ENCODE data around the gene MAPKAP1. TPM values are rescaled to one million over a fixed set of nuclear protein-coding genes. Genes with fewer than 3 reads are reported as not detected.

MAPKAP1 gene
- total and polyA plus RNA-seq, 2 experiments from 2014 or later: 68.4 to 98.5 TPM

DNA sequence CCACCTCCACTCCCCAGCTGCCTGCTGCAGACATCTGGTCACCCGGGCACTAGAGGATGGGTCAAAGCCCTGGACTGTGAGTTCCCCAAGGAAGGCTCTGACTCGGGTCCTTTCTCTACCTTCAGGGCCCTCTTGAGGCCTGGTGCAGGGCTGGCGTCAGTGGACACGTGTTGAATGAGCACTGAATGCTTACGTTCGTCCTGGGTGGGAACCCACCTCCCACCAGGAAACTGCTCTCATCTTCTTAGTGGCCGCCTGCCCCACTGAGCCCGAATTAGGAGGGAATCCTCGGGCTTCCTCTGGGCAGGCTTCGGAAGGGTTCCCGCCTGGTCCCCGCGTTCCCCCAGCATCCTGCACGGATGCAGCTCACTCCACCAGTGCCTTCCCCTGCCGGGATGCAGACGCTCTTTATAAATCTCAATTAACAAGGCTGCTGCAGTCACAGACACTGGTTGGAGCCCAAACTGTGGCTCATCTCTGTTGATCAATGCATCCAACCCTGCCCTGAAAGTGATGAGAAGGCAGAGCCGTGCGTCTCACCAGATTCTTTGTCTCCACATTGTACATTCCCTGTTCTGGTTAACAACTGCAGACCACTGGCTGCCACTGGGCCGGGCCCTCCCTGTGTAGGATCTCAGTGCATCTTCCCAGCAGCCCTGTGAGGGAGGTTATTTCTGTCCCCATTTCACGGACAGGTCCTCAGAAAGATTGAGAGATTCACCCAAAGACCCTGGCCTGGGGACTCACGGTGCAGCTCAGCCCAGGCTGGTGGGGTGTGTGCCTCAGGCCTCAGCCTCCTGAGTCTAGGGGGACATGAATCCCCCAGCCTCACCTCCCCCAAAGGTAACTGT is 276.6 kb downstream of the MAPKAP1 start (continued):
- TF ChIP-seq, protein P1, sequence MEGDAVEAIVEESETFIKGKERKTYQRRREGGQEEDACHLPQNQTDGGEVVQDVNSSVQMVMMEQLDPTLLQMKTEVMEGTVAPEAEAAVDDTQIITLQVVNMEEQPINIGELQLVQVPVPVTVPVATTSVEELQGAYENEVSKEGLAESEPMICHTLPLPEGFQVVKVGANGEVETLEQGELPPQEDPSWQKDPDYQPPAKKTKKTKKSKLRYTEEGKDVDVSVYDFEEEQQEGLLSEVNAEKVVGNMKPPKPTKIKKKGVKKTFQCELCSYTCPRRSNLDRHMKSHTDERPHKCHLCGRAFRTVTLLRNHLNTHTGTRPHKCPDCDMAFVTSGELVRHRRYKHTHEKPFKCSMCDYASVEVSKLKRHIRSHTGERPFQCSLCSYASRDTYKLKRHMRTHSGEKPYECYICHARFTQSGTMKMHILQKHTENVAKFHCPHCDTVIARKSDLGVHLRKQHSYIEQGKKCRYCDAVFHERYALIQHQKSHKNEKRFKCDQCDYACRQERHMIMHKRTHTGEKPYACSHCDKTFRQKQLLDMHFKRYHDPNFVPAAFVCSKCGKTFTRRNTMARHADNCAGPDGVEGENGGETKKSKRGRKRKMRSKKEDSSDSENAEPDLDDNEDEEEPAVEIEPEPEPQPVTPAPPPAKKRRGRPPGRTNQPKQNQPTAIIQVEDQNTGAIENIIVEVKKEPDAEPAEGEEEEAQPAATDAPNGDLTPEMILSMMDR (conservative IDR thresholded peaks at IDR 0.05; ENCODE audit: low read depth in 2 of 2): no peak
- TF ChIP-seq ZNF114 (CRISPR knock-in tag; IDR thresholded peaks at IDR 0.05) (no peak), POLR2AphosphoS5 (IDR thresholded peaks at IDR 0.05; ENCODE audit: low read depth) (no peak), CREB1 (CRISPR knock-in tag; IDR thresholded peaks at IDR 0.05; ENCODE audit: low read depth) (no peak), NANOG (IDR thresholded peaks at IDR 0.05; ENCODE audit: borderline replicate concordance) (no peak), STAT1 (IDR thresholded peaks at IDR 0.05; ENCODE audit: unreplicated experiment) (no peak), EZH2 (IDR thresholded peaks at IDR 0.05; ENCODE audit: low read depth, unreplicated experiment) (no peak), JUNB (IDR thresholded peaks at IDR 0.05; ENCODE audit: unreplicated experiment) (no peak)
- TF ChIP-seq, protein P2, sequence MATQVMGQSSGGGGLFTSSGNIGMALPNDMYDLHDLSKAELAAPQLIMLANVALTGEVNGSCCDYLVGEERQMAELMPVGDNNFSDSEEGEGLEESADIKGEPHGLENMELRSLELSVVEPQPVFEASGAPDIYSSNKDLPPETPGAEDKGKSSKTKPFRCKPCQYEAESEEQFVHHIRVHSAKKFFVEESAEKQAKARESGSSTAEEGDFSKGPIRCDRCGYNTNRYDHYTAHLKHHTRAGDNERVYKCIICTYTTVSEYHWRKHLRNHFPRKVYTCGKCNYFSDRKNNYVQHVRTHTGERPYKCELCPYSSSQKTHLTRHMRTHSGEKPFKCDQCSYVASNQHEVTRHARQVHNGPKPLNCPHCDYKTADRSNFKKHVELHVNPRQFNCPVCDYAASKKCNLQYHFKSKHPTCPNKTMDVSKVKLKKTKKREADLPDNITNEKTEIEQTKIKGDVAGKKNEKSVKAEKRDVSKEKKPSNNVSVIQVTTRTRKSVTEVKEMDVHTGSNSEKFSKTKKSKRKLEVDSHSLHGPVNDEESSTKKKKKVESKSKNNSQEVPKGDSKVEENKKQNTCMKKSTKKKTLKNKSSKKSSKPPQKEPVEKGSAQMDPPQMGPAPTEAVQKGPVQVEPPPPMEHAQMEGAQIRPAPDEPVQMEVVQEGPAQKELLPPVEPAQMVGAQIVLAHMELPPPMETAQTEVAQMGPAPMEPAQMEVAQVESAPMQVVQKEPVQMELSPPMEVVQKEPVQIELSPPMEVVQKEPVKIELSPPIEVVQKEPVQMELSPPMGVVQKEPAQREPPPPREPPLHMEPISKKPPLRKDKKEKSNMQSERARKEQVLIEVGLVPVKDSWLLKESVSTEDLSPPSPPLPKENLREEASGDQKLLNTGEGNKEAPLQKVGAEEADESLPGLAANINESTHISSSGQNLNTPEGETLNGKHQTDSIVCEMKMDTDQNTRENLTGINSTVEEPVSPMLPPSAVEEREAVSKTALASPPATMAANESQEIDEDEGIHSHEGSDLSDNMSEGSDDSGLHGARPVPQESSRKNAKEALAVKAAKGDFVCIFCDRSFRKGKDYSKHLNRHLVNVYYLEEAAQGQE (IDR thresholded peaks at IDR 0.05; ENCODE audit: unreplicated experiment): no peak

DNA sequence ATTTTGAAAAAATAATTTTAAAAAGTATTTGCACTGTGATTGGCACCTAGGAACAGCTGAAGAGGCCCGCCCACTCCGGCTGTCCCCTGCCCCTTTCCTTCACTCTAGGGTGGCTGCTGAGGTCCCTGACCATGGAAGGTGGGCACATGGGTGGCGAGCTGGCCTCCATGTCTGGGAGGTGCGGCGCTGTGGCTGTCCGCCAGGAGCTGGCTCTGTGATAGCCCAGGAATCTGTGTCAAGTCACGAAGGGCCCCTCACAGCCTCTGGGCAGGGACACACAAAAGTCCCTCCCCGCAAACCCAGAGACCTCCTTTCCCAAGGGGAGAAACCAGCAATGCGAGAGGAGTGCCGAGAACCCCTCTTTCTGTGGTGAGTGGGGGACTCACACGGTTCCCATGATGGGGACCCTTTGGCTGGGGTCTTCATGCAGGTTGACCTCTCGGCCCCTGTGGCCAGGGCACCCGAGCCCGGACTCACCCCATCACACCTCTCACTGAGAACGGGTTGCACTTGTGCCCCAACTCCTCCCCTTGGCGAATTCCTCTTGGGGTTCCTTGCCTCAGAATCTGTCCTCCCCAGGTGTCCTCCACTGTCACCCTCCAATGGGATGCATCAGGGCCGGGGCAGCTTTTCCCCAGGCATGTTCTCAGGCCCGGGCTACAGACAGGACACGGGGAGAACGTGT is 277.4 kb downstream of the MAPKAP1 start:
- Histone ChIP-seq H3K9me2 (ENCODE audit: insufficient read depth) (no peaks in the 10 kb centered on the region), H3K27me3 (ENCODE audit: insufficient read depth) (no peaks in the 10 kb centered on the region), H3K27ac (ENCODE audit: low read depth) (no peak overlapping the region), H3K4me3 (no peak overlapping the region), H3K79me2 (replicated peaks; ENCODE audit: insufficient read depth) (no peaks in the 10 kb centered on the region), H3F3A (replicated peaks; ENCODE audit: low read depth) (no peaks in the 10 kb centered on the region), H4K20me1 (replicated peaks; ENCODE audit: insufficient read depth) (no peaks in the 10 kb centered on the region), H2AFZ (no peak overlapping the region), H3K36me3 (ENCODE audit: insufficient read depth) (no peaks in the 10 kb centered on the region), H3K4me2 (no peak overlapping the region), H3K4me1 (ENCODE audit: insufficient read depth) (no peaks in the 10 kb centered on the region)
- peaks cover 15% of the 10 kb centered on the region for H3K27me3 Mint-ChIP-seq (ENCODE audit: insufficient read depth, low read depth, poor library complexity)
- no peak overlapping the region for H3K4me3 Mint-ChIP-seq
- no peak for DNase-seq (ENCODE audit: low spot score)
- ATAC-seq: no peak
- peaks cover 11% of the 10 kb centered on the region for H3K4me1 Mint-ChIP-seq
- H3K9me3 Mint-ChIP-seq: no peaks in the 10 kb centered on the region
- H3K27ac Mint-ChIP-seq: no peak overlapping the region
- H3K36me3 Mint-ChIP-seq (ENCODE audit: low read depth): no peaks in the 10 kb centered on the region
- no peak for TF ChIP-seq CREB1 (CRISPR knock-in tag; IDR thresholded peaks at IDR 0.05; ENCODE audit: low read depth)
- no peak for TF ChIP-seq JUNB (IDR thresholded peaks at IDR 0.05; ENCODE audit: unreplicated experiment)
- TF ChIP-seq EZH2phosphoT487 (IDR thresholded peaks at IDR 0.05; ENCODE audit: unreplicated experiment): no peak
- no peak for TF ChIP-seq NANOG (IDR thresholded peaks at IDR 0.05; ENCODE audit: borderline replicate concordance)
- no peak for TF ChIP-seq ZNF331 (CRISPR knock-in tag; IDR thresholded peaks at IDR 0.05; ENCODE audit: low read depth)
- TF ChIP-seq, protein P3, sequence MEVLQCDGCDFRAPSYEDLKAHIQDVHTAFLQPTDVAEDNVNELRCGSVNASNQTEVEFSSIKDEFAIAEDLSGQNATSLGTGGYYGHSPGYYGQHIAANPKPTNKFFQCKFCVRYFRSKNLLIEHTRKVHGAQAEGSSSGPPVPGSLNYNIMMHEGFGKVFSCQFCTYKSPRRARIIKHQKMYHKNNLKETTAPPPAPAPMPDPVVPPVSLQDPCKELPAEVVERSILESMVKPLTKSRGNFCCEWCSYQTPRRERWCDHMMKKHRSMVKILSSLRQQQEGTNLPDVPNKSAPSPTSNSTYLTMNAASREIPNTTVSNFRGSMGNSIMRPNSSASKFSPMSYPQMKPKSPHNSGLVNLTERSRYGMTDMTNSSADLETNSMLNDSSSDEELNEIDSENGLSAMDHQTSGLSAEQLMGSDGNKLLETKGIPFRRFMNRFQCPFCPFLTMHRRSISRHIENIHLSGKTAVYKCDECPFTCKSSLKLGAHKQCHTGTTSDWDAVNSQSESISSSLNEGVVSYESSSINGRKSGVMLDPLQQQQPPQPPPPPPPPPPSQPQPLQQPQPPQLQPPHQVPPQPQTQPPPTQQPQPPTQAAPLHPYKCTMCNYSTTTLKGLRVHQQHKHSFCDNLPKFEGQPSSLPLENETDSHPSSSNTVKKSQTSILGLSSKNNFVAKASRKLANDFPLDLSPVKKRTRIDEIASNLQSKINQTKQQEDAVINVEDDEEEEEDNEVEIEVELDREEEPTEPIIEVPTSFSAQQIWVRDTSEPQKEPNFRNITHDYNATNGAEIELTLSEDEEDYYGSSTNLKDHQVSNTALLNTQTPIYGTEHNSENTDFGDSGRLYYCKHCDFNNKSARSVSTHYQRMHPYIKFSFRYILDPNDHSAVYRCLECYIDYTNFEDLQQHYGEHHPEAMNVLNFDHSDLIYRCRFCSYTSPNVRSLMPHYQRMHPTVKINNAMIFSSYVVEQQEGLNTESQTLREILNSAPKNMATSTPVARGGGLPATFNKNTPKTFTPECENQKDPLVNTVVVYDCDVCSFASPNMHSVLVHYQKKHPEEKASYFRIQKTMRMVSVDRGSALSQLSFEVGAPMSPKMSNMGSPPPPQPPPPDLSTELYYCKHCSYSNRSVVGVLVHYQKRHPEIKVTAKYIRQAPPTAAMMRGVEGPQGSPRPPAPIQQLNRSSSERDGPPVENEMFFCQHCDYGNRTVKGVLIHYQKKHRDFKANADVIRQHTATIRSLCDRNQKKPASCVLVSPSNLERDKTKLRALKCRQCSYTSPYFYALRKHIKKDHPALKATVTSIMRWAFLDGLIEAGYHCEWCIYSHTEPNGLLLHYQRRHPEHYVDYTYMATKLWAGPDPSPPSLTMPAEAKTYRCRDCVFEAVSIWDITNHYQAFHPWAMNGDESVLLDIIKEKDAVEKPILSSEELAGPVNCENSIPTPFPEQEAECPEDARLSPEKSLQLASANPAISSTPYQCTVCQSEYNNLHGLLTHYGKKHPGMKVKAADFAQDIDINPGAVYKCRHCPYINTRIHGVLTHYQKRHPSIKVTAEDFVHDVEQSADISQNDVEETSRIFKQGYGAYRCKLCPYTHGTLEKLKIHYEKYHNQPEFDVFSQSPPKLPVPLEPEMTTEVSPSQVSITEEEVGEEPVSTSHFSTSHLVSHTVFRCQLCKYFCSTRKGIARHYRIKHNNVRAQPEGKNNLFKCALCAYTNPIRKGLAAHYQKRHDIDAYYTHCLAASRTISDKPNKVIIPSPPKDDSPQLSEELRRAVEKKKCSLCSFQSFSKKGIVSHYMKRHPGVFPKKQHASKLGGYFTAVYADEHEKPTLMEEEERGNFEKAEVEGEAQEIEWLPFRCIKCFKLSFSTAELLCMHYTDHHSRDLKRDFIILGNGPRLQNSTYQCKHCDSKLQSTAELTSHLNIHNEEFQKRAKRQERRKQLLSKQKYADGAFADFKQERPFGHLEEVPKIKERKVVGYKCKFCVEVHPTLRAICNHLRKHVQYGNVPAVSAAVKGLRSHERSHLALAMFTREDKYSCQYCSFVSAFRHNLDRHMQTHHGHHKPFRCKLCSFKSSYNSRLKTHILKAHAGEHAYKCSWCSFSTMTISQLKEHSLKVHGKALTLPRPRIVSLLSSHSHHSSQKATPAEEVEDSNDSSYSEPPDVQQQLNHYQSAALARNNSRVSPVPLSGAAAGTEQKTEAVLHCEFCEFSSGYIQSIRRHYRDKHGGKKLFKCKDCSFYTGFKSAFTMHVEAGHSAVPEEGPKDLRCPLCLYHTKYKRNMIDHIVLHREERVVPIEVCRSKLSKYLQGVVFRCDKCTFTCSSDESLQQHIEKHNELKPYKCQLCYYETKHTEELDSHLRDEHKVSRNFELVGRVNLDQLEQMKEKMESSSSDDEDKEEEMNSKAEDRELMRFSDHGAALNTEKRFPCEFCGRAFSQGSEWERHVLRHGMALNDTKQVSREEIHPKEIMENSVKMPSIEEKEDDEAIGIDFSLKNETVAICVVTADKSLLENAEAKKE (CRISPR knock-in tag; IDR thresholded peaks at IDR 0.05): no peak

Measured in GM23338 (cell line).